Stomach (tissue), 4 donors: ENCODE results near the gene GLTPD2.
A peak's percentile ranks its signal among the peaks of the same experiment; 100 is the strongest.

Experiments used
- POLR2A ChIP-seq, 4 donors: fragments of 450-650 bp; IDR thresholded peaks; one replicate each; pipeline ENCODE4 v1.6.1; 2016; ENCODE audit warnings: antibody characterized with exemption in 4 of 4, control low read depth in 2 of 4, mild to moderate bottlenecking in 1 of 4, moderate library complexity in 1 of 4
- POLR2AphosphoS5 ChIP-seq, 3 donors: sonication (generic); formaldehyde crosslinking; IDR thresholded peaks; one replicate each; pipeline ENCODE4 v1.6.1; 2016; ENCODE audit warnings: antibody characterized with exemption in 3 of 3
- TF ChIP-seq, protein P1 (sequence below), 7 experiments: fragments of 450-650 bp in 4 of 7; fragments of 200-600 bp in 3 of 7; sonication (generic) in 3 of 7; IDR thresholded peaks; one replicate each; pipeline ENCODE4 v1.5.1; 2016 to 2019; ENCODE audit warnings: antibody characterized with exemption in 7 of 7, control low read depth in 2 of 7, mild to moderate bottlenecking in 1 of 7

DNA sequence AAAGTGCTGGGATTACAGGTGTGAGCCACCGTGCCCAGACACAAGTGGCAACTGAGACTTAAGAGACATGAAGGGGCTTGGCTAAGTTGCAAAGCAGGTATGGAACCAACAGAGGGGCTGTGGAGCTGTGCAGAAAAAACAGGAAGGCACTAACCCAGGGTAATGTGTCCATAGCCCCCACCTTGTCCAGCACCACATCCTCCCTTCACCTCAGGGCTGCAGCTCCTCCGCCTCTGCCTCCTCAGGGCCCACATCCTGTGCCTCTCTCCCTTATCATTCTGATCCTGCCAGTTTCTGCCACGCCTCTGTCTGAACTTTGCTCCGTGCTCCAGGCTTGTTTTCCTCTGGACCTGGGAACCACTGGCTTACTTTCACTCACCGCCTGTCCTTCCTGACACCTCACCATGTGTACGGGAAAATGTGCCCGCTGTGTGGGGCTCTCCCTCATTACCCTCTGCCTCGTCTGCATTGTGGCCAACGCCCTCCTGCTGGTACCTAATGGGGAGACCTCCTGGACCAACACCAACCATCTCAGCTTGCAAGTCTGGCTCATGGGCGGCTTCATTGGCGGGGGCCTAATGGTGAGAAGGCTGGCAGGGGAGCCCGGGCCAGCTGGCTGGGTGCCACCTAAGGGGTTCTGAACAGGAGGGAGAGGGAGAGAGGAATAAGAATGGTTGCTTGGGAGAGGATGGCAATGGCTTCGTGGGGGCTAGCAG lies 17.1 kb upstream of the GLTPD2 start, which contains the start of gene TM4SF5:
- TF ChIP-seq POLR2A (IDR thresholded peaks at IDR 0.05) = no peak
- peak in 2 of 3 donors; percentile 22 to 59 for TF ChIP-seq POLR2AphosphoS5 (IDR thresholded peaks at IDR 0.05)
- TF ChIP-seq, protein P1, sequence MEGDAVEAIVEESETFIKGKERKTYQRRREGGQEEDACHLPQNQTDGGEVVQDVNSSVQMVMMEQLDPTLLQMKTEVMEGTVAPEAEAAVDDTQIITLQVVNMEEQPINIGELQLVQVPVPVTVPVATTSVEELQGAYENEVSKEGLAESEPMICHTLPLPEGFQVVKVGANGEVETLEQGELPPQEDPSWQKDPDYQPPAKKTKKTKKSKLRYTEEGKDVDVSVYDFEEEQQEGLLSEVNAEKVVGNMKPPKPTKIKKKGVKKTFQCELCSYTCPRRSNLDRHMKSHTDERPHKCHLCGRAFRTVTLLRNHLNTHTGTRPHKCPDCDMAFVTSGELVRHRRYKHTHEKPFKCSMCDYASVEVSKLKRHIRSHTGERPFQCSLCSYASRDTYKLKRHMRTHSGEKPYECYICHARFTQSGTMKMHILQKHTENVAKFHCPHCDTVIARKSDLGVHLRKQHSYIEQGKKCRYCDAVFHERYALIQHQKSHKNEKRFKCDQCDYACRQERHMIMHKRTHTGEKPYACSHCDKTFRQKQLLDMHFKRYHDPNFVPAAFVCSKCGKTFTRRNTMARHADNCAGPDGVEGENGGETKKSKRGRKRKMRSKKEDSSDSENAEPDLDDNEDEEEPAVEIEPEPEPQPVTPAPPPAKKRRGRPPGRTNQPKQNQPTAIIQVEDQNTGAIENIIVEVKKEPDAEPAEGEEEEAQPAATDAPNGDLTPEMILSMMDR (IDR thresholded peaks at IDR 0.05) = no peak
